Gastrocnemius medialis (tissue), 4 donors: Measurements from ENCODE around the gene SEC16A. TPM values are rescaled to one million over a fixed set of nuclear protein-coding genes. Genes with fewer than 3 reads are reported as not detected.

Experiments used
- ATAC-seq, 2 donors: fragments of 150-250 bp; one replicate each; pipeline ENCODE4 v1.9.1; 2016
- DNase-seq, 2 donors: peaks; one replicate each; pipeline ENCODE4 v3.0.0-alpha.2; 2019
- H3K27ac ChIP-seq, 4 donors: fragments of 200-600 bp; sonication (generic); 1 replicate in 1 of 4; 2 replicates in 3 of 4; pipeline ENCODE4 v1.5.1; 2016 to 2018; ENCODE audit warnings: mild to moderate bottlenecking in 2 of 4, moderate library complexity in 1 of 4
- H3K27me3 ChIP-seq, 3 donors: fragments of 200-600 bp; sonication (generic) in 2 of 3; 1 replicate in 1 of 3; 2 replicates in 2 of 3; pipeline versions ENCODE4 v1.5.1 to v1.6.0; 2016 to 2019; ENCODE audit warnings: mild to moderate bottlenecking in 1 of 3, moderate library complexity in 1 of 3
- H3K36me3 ChIP-seq, 2 donors: fragments of 200-600 bp; sonication (generic) in 1 of 2; one replicate each; pipeline ENCODE4 v1.5.1; 2017 to 2018
- H3K4me1 ChIP-seq, 2 donors: fragments of 200-600 bp; sonication (generic) in 1 of 2; one replicate each; pipeline ENCODE4 v1.5.1; 2016 to 2017; ENCODE audit warnings: mild to moderate bottlenecking in 2 of 2
- H3K4me3 ChIP-seq, 4 donors: fragments of 200-600 bp; sonication (generic) in 3 of 4; 1 replicate in 1 of 4; 2 replicates in 3 of 4; pipeline ENCODE4 v1.5.1; 2016 to 2019; ENCODE audit warnings: mild to moderate bottlenecking in 2 of 4
- H3K9me3 ChIP-seq, 3 donors: fragments of 200-600 bp; sonication (generic) in 2 of 3; 1 replicate in 1 of 3; 2 replicates in 2 of 3; pipeline ENCODE4 v1.5.1; 2016 to 2019
- CTCF ChIP-seq, 5 experiments: fragments of 450-650 bp in 3 of 5; fragments of 200-600 bp in 2 of 5; sonication (generic) in 2 of 5; IDR thresholded peaks in 4 of 5; conservative IDR thresholded peaks in 1 of 5; 1 replicate in 4 of 5; 2 replicates in 1 of 5; pipeline ENCODE4 v1.5.1; 2016 to 2019; ENCODE audit warnings: antibody characterized with exemption in 5 of 5, mild to moderate bottlenecking in 3 of 5, moderate library complexity in 3 of 5
- POLR2A ChIP-seq, 2 donors: fragments of 450-650 bp; IDR thresholded peaks; one replicate each; pipeline ENCODE4 v1.6.1; 2017; ENCODE audit warnings: antibody characterized with exemption in 2 of 2, mild to moderate bottlenecking in 2 of 2, moderate library complexity in 2 of 2
- in situ Hi-C, 4 donors: fragments of 200-750 bp; cut with MboI; loops; one replicate each; pipeline versions ENCODE4 v1.15.0 to v1.8.0; 2017; ENCODE audit warnings: low sequenced_read_pairs in 4 of 4
- intact Hi-C: fragments of 100-400 bp; cut with DNase I; formaldehyde crosslinking; loops from one replicate; pipeline ENCODE4 v1.15.1; 2023; ENCODE audit warnings: low total_unique reads
- total RNA-seq, 4 donors: library from RNA; depleted of rRNA; stranded (reverse); fragments of >200 nt; gene quantifications; one replicate each; pipeline versions ENCODE4 v1.1.0 to v1.2.3, GENCODE V29; 2016

Gene SEC16A
- total RNA-seq, 4 donors from 2014 or later = 23.9 to 50.4 (median 46.6) TPM

- no peak for ATAC-seq
- Histone ChIP-seq H3K9me3 (no peaks in the 10 kb centered on the region), H3K4me1 (no peaks in the 10 kb centered on the region), H3K27me3 (no peaks in the 10 kb centered on the region), H3K4me3 (no peak overlapping the region), H3K36me3 (peaks cover 6 to 100% of the 10 kb centered on the region in 2 donors), H3K27ac (no peak overlapping the region)
- in situ Hi-C loops (no loop called here), intact Hi-C loops (no loop called here)
- DNase-seq = no peak
- TF ChIP-seq CTCF (IDR thresholded peaks at IDR 0.05 in 4 of 5, conservative IDR thresholded peaks at IDR 0.05 in 1 of 5) (no peak), POLR2A (IDR thresholded peaks at IDR 0.05) (no peak)
These were observed 22.0 kb downstream of the SEC16A start for GRCh38 chr9:136460772-136461325.

GRCh38 chr9:136459425-136459824 lies 23.4 kb downstream of the SEC16A start:
- DNase-seq = no peak
- TF ChIP-seq CTCF (IDR thresholded peaks at IDR 0.05 in 4 of 5, conservative IDR thresholded peaks at IDR 0.05 in 1 of 5) = no peak
- no peak for TF ChIP-seq POLR2A (IDR thresholded peaks at IDR 0.05)
- intact Hi-C loops = no loop called here
- Histone ChIP-seq H3K9me3 (no peaks in the 10 kb centered on the region), H3K27ac (no peak overlapping the region), H3K27me3 (no peaks in the 10 kb centered on the region), H3K36me3 (peaks cover 6 to 100% of the 10 kb centered on the region in 2 donors), H3K4me3 (no peak overlapping the region), H3K4me1 (no peaks in the 10 kb centered on the region)
- ATAC-seq = no peak
- in situ Hi-C loops = no loop called here

GRCh38 chr9:136457326-136457725 lies 25.5 kb downstream of the SEC16A start:
- no peaks in the 10 kb centered on the region for H3K4me1 ChIP-seq
- H3K36me3 ChIP-seq = peaks cover 2 to 88% of the 10 kb centered on the region in 2 donors
- H3K27me3 ChIP-seq = no peaks in the 10 kb centered on the region
- TF ChIP-seq POLR2A (IDR thresholded peaks at IDR 0.05) = no peak
- TF ChIP-seq CTCF (IDR thresholded peaks at IDR 0.05 in 4 of 5, conservative IDR thresholded peaks at IDR 0.05 in 1 of 5) = no peak
- ATAC-seq (no peak), DNase-seq (no peak)
- intact Hi-C loops = no loop called here
- no peak overlapping the region for H3K27ac ChIP-seq
- no peak overlapping the region for H3K4me3 ChIP-seq
- no peaks in the 10 kb centered on the region for H3K9me3 ChIP-seq
- in situ Hi-C loops = no loop called here

- H3K9me3 ChIP-seq = no peaks in the 10 kb centered on the region
These were observed 26.6 kb downstream of the SEC16A start for GRCh38 chr9:136456258-136456657.

More at GRCh38 chr9:136456258-136456657, 26.6 kb downstream of the SEC16A start:
- no peaks in the 10 kb centered on the region for H3K4me1 ChIP-seq
- TF ChIP-seq CTCF (IDR thresholded peaks at IDR 0.05 in 4 of 5, conservative IDR thresholded peaks at IDR 0.05 in 1 of 5) = no peak
- no peak for TF ChIP-seq POLR2A (IDR thresholded peaks at IDR 0.05)
- DNase-seq (no peak), ATAC-seq (no peak)
- intact Hi-C loops = no loop called here
- no peak overlapping the region for H3K4me3 ChIP-seq
- no peak overlapping the region for H3K27ac ChIP-seq
- H3K27me3 ChIP-seq = no peaks in the 10 kb centered on the region
- in situ Hi-C loops = no loop called here
- peaks cover 2 to 86% of the 10 kb centered on the region in 2 donors for H3K36me3 ChIP-seq
